GM12873 (cell line): ENCODE measurements around the gene TPCN1.

Source experiments
- TF ChIP-seq, protein P1 (sequence below): IDR thresholded peaks from 2 replicates; pipeline ENCODE4 v1.5.1; 2012; ENCODE audit warnings: low read depth, mild to moderate bottlenecking, moderate library complexity, low read length, control low read depth; ENCODE audit not compliant: insufficient read depth; ENCODE audit errors: missing control alignments

The TPCN1 gene

DNA sequence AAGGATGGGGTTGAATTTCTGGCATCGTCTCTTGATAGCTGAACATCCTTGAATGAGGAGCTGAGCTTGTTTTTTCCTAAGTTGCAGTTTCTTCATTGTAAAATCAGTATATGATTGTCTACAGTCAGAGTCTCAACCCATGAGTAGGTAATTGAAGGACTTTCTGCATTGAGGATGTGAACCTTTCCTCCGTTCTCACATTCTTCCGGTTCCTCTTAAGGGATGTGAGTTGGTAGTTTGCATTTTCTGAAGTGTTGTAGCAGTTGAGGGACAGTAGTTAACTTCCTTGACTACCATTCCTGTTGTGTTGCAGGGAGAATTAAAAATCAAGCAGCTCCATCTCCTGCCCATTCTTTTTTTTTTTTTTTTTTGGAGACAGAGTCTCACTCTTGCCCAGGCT lies 19.1 kb downstream of the TPCN1 start:
- TF ChIP-seq, protein P1, sequence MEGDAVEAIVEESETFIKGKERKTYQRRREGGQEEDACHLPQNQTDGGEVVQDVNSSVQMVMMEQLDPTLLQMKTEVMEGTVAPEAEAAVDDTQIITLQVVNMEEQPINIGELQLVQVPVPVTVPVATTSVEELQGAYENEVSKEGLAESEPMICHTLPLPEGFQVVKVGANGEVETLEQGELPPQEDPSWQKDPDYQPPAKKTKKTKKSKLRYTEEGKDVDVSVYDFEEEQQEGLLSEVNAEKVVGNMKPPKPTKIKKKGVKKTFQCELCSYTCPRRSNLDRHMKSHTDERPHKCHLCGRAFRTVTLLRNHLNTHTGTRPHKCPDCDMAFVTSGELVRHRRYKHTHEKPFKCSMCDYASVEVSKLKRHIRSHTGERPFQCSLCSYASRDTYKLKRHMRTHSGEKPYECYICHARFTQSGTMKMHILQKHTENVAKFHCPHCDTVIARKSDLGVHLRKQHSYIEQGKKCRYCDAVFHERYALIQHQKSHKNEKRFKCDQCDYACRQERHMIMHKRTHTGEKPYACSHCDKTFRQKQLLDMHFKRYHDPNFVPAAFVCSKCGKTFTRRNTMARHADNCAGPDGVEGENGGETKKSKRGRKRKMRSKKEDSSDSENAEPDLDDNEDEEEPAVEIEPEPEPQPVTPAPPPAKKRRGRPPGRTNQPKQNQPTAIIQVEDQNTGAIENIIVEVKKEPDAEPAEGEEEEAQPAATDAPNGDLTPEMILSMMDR = no peak

DNA sequence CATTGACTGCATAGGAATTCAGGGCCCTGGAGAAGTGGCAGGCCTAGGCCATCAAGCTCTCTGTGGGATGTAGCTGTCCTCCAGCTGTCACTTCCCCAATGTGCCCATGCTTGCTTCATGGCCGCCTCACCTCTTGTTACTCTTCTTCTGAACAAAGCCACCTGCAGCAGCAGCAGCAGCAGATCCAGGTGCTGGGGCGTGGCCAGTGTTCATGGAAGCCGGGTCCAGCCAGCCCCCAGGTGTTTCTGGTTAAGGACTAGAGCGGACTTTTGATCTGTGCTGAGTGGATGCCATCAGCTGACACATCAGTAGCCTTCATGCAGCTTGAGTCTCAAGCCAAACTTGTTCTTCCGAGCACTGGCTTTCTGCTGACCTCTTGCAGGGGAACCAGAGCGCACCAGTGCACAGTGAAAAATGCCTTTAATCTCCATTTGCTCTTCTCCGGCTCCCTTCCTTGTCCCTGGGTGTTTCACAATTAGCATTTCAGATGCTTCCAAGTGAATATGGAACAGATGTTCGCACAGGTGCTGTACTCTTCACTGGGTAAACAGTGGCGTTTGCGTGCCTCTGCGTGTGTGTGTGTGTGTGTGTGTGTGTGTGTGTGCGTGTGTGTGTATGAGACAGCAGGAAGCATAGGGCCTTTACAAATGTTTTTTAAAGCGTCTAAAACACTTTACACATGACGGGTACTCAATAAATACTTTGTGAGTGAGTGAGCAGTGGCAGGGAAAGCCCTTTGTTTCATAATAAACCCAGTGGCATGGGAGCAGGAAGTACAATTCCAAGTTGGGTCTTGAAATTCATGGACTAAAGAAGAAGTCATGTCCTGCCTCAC lies 20.1 kb downstream of the TPCN1 start:
- TF ChIP-seq, protein P1 = no peak

DNA sequence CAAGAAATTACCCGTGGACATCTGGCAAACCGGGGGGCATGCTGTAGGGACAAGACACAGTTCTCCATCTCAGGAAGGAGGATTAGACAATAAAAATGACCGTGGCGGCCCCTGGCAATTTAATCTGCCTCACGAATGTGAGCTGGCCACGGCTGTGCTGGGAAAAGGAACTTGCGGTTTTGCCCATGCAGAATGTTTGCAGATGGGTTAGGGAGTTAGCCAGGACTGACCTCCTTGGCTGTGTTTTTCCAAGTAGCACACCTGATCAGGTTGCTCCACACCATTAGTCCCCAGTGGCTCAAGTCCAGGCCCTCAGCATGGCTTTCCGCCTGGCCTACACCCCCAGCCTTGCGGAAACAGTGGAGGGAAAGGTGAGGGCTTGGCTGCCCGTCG lies 20.8 kb downstream of the TPCN1 start:
- TF ChIP-seq, protein P1 = no peak

DNA sequence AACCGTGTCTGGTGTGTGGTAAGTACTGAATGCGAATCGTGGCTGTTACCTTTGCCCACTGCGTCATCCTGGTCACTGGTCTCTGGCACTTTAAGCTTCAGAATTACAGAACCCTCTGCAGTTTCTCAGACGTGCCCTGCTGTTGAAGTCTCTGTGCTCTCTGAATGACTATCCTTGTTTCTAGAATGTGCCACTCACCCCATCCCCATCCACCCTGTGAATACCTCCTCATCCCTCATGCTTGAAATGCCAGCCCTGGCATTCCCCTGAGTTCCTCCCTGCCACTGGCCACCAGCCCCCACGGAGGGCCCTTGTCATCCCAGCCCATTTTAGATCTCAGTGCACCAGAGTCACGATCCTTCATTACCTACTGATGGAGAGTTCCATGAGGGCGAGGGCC lies 21.3 kb downstream of the TPCN1 start:
- TF ChIP-seq, protein P1 = no peak

DNA sequence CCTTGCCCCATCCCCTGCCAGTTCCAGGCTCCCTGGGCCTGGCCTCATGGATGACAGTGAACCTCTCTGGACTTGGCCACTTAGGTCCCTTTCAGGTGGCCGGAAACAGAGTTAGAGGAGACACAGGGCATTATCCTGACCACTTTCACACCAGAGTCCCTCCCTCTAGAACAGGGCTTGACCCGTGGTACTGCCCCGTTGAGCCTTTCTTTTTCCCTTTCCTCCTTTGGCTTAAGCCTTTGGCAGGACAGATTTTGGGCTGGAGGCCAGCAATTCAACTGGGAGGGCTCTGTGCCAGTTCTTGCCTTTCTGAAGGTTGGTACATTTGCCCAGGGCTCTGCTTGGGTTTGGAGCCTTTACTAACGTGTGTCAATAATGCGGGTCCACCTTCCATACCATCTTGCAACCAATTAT lies 22.8 kb downstream of the TPCN1 start:
- TF ChIP-seq, protein P1 = no peak

DNA sequence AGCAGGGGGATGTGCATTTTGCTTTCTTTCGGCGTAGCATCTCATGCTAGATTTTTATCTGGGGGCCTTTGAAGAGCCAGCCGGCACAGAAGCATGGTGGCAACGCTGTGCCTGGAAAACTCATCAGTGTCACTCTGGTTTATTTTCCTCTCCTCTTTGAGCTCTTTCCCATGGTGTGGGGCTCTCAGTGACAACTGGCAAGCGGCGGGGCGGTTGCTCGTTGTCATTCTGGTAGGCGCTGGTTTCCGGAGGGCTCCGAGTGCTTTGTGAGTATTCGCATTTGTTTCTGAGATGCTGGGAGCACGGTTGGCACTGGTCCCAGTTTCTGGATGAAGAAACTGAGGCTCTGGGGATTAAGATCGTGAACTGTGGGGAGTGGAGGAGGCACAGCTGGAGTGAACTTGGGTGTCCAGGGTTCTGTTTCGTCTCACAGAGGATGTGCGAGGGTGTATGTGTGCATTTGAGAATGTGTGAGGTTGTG lies 23.3 kb downstream of the TPCN1 start:
- TF ChIP-seq, protein P1 = no peak

DNA sequence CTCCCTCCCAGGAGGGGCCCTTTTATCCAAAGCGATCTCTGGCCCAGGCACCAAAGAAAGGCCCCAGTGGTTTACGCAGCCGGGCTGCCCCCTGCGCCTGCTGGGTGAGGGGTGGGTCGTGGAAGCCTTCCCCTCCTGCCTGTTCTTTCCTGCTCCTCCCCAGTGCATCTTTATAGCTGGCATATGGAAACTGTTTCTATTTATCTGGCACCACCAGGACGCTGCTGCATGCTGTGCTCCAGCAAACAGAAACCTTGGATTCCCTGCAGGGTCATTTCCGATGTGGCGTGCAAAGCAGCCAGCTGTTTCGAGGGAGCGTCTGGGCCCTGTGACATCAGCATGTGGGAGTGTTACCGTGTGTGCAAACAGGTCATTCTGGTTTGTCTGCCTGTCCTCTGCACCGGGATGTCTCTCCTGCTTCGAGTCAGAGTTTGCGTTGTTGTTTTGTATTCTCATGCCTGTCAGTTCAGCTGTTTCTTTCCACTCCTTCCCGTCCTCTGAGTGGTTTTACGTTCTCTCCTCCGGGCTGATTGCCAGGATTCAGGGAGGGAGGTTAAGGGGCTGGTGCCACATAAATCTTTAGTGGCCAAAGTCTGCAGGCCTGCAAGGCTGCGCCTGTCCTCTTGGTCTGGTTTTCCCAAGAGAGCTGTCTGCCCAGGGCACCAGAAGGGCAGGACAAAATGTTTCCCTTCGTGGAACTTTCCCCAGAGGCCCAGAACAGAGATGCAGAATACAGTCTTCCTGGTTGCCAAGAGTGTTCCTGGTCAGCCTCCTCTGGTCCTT lies 24.6 kb downstream of the TPCN1 start:
- TF ChIP-seq, protein P1 = no peak
